ENCODE results near the gene SMIM29.

Gene SMIM29

DNA sequence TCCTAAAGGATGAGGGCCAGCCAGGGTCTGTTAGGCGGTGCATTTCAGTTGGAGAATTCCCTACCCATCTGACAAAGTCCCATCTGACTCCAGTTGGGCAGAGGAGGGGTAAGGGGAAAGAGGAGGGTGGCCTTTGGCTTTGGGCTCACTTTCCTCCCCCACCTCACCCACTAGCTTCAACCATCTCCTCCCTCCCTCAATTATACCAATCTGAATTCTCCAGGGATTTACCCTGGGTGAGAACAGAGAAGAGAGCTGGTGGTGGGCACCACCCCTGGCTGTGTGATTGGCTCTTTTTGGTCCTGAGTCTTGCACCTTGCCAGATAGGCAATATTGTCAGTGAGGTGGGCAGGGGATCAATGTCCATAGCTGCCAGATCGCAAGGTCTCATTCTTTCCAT is 8.9 kb downstream of the SMIM29 start:
- DNase-seq: no peak

DNA sequence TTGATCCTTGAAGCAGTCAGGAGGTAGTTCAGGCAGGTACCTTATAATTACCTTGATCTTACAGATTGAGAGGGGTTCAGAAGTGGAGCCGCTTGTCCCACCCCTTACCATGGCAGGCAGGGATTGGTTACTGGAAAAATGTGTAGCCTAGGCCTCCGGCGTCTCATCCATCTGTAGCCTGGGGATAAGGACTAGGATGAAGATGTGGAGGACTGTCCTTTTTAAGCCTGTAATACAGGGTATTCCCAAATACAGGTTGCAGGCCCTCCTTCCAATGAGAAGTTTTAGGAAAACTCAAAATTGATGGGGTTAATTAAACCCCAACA is 9.3 kb downstream of the SMIM29 start:
- DNase-seq: no peak

DNA sequence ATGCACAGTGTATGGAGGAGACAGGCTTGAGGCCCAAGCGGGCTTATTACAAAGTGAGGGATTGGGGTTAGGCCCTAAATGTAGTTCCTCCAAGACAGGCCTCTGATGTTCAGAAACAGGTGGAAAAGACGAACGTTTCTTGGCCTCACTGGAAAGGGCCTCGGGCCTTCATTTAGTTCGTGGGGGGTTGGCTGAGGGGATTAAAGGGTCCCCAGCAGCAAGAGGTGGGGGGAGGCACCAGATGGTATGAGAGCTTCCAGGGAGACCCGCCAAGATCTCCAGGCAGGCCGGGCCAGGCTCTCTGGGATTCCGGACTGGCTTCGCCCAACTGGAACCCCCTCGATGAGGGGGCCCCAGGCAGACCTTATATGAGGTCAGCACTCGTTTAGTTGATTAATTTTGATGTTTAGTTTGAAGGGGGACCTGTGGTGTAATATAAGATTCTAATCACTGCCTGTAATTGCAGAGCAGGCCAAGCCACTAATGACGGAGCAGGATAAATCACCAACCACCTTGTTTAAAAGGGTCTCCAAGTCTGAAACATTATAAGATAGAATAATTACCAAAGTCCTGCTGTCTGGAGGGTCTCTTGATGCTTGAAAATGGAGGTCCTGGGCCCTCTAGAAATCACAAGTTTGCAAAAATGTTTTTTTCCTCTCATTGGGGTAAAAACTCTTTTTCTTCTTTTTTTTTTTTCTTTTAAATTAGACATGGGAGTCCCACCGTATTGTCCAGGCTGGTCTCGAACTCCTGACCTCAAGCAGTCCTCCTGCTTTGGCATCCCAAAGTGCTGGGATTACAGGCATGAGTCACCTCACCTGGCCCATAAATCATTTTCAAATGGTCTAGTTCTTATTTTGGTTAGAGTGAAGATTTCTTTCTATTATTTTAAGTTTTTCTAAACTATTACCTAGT is 10.0 kb downstream of the SMIM29 start:
- no peak for DNase-seq

DNA sequence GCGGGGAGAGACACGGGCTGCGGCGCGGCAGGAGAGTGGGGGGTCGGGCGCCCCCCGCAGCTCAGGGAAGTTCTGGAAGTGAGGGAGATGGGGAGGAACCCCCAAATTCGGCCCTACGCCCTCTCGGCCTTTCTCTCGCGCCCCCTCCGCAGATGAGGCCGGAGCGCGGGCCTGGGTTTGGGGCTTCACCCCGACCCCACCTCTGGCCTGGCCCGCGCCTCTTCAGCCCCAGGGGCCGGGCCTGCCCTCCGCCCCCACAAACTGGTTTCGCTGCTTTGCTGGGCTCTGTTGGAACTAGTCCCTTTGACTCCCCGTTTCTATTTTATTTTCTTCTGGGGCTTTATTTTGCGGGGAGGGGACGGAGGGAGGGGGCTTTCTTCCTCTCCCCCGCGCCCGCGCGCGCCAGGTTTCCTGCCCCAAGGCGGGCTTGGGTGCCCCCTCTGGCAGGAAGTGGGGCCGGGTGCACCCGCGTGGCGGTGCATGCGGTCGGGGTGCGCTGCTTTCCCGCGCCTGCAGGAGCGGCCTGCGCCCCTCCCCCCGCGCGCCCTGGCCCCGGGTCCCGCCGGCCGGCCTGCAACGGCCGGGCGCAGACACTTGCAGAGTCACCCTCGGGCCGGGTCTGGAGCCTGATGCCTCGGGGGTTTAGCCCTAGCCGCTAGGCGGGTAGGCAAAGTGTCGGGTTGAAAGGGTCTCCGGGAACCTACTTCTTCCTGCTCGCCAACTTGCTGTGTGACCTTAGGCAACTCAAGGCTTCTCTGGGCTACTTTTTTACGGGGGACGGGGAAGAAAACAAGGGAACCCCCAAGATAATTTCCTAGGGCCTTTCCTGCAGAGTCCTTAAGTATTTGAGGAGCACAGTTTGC is 10.9 kb downstream of the SMIM29 start:
- DNase-seq: peak; percentile 86

DNA sequence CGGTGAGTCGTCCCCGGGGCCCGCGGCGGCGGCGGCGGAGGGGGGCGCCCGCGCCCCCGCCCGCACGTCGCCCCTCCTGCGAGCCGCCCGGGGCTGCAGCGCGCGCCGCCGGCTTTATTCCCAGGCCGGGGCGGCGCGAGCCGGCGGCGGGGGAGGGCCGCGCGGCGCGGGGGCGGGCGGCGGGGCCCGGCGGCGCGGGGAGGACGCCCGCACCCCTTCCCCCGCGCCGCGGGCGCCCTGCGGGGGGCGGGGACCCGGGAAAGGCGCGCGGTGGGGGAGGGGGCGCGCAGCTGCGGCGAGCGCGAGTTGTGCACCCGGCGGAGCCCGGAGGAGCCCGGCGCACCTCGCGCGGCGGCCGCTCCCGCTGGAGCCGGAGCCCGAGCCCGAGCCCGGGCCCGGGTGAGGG is 11.5 kb downstream of the SMIM29 start:
- peak; percentile 54 for DNase-seq

DNA sequence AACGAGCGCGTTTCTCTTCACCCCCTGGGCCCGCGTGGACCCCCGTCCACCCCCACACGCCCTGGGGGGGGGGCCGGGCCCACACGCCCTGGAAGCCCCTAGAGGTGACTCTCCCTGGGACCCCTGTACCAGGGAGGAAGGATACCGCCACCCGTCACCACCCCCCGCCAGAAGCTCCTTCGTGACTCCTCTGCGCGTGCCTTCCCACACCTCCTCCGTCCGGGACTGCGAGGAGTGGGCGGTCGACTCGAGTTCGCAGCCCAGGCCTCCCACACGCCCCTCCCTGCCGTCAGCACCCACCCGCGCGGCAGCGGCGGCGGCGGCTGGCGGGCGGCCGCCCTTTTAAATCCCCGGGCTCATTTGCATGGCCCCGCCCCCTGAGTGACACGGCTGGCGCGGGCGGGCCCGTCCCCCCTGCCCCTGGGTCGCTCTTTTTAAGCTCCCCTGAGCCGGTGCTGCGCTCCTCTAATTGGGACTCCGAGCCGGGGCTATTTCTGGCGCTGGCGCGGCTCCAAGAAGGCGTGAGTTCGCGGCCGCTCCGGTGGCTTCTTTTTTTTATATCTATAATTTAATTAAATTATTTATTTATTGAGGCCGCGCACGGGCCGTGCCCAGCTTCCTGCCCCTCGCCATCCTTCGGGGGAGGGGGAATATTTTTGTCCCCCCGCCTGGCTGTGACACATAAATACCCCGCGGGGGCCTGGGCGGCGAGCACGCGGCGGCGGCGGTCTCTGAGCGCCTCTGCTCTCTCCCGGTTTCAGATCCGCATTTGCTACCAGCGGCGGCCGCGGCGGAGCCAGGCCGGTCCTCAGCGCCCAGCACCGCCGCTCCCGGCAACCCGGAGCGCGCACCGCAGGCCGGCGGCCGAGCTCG is 12.1 kb downstream of the SMIM29 start, which contains the start of gene HMGA1:
TSS of gene HMGA1 (plus strand) at position 431 of the 873 bp plus-strand sequence. CDS start 3,908 bp downstream, outside the sequence.
- DNase-seq: peak; percentile 94

DNA sequence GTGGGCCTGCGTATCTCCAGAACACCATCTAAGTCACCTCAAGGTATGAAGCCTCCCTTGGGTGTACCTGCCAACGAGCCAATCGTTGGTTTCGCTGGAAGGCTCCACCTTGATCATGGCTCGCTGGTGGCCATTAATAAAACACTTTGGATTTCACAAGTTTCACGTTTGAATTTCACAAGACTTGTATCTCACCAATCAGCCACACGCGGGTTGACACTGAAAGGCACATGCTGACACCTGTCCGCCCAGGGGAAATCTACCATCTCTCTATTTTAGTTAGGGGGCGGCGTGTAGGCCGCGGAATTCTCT is 12.7 kb downstream of the SMIM29 start:
- DNase-seq: peak; percentile 60

DNA sequence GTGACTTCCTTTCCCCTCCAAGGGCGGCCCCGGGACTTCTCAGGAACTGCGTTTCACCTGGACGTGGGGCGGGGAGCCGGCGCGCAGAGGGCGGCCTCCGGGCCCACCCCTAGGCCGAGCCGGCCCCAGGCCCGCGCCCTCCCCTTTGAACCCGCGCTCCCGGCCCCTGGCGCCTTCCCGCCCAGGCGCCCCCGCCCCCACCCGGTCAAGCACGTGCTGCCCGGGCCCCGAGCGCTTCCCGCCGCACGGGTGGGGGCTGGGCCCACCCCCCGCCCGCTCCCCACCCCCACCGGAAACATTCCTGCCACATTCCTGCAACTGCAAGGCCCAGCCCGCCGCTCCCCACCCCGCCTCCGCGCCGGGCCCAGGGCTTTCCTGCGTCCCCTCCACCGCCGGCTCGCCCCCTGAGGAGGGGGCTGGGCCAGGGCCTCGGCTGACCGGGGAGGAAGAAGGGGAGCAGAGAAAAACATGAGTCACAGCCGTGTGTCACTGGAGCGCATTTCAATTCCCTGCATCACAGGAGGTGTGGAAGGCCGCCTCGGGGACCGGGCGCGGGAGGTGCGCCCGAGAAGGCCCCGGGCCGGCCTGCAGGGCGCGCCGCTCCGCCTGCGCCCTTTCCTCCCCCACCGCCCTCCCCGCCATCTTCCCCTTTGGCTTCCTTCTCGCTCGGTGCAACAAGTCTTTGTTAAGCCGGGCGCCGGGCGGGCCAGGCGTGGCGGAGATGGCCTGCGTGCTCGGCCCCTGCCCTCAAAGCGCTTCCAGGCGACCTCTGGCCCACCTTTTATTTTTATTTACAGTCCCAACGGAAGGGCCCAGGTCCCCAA is 13.3 kb downstream of the SMIM29 start:
- peak; percentile 81 for DNase-seq

DNA sequence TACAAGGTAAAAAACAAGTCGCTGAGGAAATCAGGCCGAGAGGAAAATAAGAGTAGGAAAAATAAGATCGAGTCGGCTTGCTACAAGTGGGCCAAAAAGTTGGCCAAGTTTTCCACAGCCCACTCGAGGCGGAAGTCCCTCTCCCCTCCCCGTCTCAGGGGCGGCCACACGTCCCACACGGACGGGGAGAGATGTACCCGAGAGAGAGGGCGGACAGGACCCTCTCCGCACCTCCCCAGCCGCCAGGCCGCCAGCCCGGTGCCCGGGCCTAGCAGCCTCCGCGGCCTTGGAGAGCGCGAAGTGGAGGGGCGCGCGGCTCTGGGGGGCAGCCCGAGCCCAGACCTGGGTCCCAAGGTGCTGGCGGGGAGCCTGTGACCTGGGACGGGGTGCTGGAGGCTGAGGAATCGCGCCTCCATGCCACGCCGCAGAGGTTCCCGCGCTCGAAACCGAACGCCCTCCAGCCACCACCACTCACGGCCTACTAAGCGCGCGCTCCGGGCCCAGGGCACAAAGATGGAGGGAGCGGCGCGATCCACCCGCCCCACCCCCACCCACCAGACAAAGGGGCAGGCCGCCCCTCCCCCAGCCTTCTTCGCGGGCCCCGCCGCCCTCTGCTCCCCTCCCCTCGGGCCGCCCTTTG is 14.0 kb downstream of the SMIM29 start:
- no peak for DNase-seq

DNA sequence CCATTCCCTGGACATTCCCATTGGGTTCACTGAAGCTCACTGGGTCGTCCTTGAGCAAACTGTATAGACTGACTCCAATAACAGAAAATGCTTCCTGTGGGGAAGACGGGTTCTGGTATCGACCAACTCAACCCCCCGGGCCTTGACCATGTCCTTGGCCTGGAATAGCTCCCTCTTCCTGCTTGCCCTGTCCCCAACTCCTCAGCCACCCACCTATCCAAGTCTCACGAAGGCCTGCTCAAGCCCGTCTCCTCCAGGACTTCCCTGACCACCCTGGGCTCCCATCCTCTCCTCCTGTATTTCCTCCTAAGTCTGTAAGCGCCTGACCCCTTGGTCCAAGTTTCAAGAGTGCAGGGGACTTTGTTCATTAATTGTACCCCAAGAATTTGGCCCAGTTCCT is 14.9 kb downstream of the SMIM29 start:
- DNase-seq: no peak

DNA sequence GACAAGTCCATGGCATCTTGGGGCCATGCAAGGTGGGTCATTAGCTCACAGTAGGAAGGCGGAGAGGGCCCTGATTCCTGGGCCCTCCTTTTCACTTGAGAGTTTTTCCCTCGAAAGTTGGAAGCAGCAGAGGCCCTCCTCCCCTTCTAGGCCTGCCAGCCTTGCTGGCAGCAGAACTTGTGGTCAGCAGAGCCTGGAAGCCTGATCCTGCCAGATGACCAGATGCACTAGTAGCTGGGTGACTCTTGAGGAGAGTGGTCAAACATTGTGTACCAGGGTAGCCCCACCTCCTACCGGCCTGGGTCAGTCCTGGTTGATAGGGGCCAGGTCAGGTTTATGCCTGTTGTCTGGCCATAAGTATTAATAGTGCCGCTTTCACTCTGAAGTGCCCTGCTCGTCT is 15.9 kb downstream of the SMIM29 start:
- no peak for DNase-seq

DNA sequence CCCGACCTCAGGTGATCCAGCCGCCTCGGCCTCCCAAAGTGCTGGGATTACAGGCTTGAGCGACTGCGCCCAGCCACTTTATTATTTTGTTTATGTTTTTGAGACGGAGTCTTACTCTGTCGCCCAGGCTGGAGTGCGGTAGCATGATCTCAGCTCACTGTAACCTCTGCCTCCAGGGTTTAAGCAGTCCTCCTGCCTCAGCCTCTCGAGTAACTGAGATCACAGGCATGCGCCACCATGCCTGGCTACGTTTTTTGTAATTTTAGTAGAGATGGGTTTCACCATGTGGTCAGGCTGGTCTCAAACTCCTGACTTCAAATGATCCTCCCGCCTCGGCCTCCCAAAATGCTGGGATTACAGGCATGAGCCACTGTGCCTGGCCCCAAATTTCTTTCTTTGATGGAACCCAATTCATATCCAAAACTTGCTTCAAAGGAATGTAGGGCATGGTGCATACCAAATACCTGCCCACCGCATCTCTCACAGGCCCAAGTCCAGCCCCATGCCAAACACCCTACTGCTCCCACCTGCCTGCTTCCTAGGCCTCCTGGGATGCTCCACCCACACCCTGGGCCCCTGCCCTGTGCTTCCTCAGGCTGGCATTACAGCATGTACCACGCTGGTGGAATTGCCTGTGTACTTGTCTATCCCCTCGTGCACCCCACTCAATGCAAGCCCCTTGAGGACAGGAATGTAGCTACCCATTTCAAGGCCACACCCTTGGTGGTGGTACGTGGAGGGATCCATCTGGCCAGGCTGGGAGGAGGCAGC is 17.1 kb downstream of the SMIM29 start:
- no peak for DNase-seq

DNA sequence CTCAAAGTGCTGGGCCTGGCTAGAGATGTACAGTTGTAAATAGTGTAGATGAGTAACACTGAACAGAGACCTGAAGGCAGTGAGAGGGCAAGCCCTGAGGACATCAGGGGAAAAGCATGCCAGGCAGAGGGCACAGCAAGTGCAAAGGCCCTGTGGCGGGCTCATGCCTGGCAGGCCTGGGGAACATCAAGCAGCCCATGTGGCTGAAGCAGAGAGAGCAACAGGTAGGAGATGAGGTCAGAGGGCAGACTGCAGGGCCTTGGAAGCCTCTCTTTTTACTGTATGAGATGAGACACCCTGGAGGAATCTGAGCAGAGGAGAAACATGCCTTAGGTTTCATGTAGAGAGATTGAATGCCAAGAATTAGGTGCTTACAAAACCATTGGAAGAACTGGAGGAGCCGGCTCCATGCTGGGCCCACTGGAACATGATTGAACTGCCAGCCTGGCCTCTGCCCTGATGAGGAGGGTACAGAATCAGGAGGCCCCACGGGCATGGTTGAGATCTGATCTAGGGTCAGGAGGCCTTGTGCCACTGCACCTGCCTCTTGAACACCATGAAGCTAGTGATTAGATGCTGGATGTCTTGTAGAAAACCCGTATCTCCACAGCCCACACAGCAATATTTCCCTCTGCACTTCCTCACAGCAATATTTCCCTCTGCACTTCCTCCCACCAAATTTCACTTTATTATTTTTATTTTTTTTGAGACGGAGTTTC is 18.0 kb downstream of the SMIM29 start:
- no peak for DNase-seq

DNA sequence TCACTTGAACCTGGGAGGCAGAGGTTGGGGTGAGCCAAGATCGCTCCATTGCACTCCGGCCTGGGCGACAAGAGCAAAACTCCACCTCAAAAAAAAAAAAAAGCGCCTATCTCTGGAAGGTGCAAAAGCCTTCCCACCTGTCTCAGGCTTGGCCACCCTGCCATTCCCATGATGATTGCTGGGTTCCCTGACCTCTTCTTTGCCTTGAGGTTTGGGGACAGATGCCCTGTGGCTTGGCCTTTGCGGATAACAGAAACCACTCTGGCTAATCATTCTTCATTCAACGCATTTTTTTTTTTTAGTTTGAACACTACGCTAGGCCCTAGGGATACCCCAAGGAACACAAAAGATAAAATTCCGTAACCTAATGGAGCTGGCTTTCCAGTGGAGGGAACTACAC is 18.9 kb downstream of the SMIM29 start:
- DNase-seq: no peak

DNA sequence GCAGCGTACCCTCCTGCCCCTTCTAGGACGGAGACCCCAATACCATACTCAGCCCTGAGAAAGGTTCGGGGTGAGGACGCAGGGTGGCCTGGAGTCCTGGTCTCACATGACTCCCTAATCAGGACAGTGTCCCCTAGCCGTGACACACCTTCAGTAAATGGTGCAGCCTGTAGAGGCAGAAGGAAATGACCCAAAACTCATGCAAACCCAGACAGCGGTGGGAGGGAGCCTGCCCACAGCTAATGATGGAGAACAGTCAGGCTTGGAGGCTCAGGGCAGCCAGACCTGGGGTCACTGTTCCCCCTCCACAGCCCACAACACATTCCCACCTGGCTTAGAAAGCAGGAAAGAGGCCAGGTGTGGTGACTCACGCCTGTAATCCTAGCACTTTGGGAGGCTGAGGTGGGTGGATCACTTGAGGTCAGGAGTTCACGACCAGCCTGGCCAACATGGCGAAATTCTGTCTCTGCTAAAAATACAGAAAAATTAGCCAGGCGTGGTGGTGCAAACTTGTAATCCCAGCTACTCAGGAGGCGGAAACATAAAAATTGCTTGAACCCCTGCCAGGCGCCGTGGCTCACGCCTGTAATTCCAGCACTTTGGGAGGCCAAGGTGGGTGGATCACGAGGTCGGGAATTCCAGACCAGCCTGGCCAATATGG is 20.9 kb downstream of the SMIM29 start:
- DNase-seq: no peak

DNA sequence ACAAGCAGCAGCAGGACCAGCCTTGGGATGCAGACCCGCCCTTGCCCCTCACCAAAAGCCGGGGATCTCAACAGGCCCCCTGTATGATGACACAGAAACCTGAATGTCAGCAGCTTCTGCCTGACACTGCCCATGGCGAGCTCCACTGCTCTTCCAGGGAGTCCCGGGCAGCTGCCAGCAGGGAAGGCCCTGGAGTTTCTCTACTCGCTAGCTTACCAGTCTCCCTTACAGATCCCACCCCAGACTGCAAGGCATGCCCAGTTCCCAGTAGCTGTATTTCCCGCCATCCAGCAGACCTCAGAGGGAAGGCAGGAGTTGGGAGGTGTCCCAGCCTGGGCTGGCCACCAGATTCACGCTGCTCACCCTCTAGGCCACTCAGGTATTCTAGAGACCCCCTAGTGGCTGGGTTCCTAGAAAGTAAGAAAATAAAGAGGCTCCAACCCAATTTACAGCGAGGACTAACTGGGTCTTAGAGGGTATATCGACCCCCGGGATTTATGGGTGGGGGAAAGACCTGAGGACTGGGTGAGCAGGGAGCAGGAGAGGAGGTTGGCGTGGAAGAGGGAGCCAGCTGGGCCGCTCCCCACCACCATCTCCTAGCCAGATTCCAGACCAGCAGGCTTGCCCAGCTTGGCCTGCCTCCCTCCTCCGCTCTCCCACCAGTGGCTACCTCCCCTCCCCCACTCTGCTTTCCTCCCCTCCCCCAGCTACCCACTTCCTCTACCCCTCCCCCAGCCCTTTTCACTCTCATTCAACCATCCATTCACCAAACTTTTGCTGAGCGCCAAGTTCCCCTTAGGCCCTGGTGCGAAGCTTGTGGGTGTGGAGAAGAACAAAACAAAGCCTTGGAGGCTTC is 21.8 kb downstream of the SMIM29 start:
- DNase-seq: no peak

DNA sequence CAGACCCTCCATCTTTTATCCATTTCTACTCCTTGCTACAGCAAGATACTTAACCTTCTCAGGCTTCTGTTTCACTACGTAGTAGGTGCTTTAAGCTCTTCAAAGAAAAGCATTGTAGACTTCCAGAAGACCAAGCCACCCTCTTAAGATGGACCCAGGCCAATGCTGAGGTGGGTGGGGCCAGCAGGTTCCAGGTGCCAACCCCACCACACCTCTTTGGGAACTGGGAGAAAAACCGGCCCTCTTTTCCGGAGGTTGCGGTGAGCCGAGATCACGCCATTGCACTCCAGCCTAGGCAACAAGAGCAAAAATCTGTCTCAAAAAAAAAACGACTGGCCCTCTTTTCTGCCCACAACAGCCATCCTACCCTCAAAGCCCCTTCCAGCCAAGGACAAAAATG is 22.7 kb downstream of the SMIM29 start:
- DNase-seq: no peak

DNA sequence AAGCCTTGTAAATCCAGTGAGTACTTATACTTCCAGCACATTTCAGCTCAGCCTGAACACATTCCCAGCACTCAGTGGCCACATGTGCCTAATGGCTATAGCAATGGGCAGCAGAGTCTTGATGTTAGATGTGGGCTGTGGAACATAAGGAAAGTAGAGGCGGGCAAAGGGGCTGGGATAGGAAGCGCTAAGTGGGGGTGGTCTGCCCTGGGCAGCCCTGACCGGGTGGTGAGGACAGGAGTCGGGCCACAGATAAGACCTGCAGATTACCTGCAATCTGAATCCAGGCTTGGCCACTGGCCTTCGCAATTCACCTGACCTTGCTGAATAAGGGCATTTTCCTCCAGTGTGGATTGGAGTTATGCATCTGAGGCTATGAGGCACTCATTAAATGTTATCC is 23.3 kb downstream of the SMIM29 start:
- no peak for DNase-seq

Data from stimulated activated CD4-positive, alpha-beta T cell treated with anti-CD3 and anti-CD28 coated beads, Interleukin-15, amount 100 ng/mL, for 24 hours (primary cell).